GM12878 (cell line): ENCODE data around the gene HIVEP2. TPM values are rescaled to one million over a fixed set of nuclear protein-coding genes. Genes with fewer than 3 reads are reported as not detected.

Experiments
- ATAC-seq: fragments of 200-7000 bp; cut with Tn5 transposase; 3 replicates; pipeline ENCODE4 v1.9.1; 2020; ENCODE audit warnings: mild to moderate bottlenecking, moderate library complexity
- BruUV-seq: library from RNA; stranded (reverse); fragments of 400-500 nt; replicated peaks from 2 replicates; lab custom pipeline; 2021; lab: Mats Ljungman, UMichigan
- CTCF ChIA-PET: fragments of 300-600 bp; sonication (Branson Sonifier 250); formaldehyde crosslinking; extraction: SDS; loops from one replicate; lab custom pipeline; 2021; ENCODE audit warnings: inconsistent platforms; lab: Yijun Ruan, JAX
- POLR2A ChIA-PET: fragments of 350-600 bp; formaldehyde crosslinking; extraction: SDS; loops from one replicate; lab custom pipeline; 2021; ENCODE audit warnings: inconsistent platforms; lab: Charles Lee
- RAD21 ChIA-PET: fragments of 300-600 bp; sonication (Branson Sonifier 250); formaldehyde crosslinking; loops from one replicate; lab custom pipeline; 2023; ENCODE audit warnings: antibody characterized with exemption; ENCODE audit not compliant: unreplicated experiment; lab: Charles Lee
- SMC1A ChIA-PET: fragments of 300-600 bp; sonication (Branson Sonifier 250); formaldehyde crosslinking; loops from one replicate; lab custom pipeline; 2023; ENCODE audit not compliant: unreplicated experiment, uncharacterized antibody; lab: Charles Lee
- DNase-seq: peaks from one replicate; pipeline ENCODE4 v3.0.0-alpha.2; 2011; ENCODE audit warnings: low read depth, low spot score
- FAIRE-seq: peaks from 3 replicates; lab custom pipeline; 2011; peaks lifted over from hg19 to GRCh38; lab: Jason Lieb, UNC
- H2AFZ ChIP-seq: 2 replicates; pipeline ENCODE4 v1.6.0; 2011; ENCODE audit warnings: low read depth, low read length, control low read depth; ENCODE audit not compliant: control insufficient read depth
- H3K27ac ChIP-seq: 2 replicates; pipeline ENCODE4 v1.5.1; 2011; ENCODE audit warnings: control low read depth; ENCODE audit not compliant: control insufficient read depth, insufficient read depth
- H3K27me3 ChIP-seq, 2 experiments: replicated peaks in 1 of 2; 2 replicates each; pipeline versions ENCODE4 v1.6.0 to v1.6.1; 2011; ENCODE audit warnings: low read length in 1 of 2; ENCODE audit not compliant: control insufficient read depth in 2 of 2, insufficient read depth in 2 of 2
- H3K36me3 ChIP-seq, 2 experiments: 2 replicates each; pipeline ENCODE4 v1.5.1; 2011; ENCODE audit warnings: low read length in 1 of 2; ENCODE audit not compliant: control insufficient read depth in 2 of 2, insufficient read depth in 2 of 2
- H3K4me1 ChIP-seq: 2 replicates; pipeline ENCODE4 v1.6.1; 2011; ENCODE audit warnings: mild to moderate bottlenecking, low read length, moderate library complexity, mixed read lengths; ENCODE audit not compliant: control insufficient read depth, insufficient read depth
- H3K4me2 ChIP-seq: 2 replicates; pipeline ENCODE4 v1.6.0; 2011; ENCODE audit warnings: control low read depth; ENCODE audit not compliant: control insufficient read depth, insufficient read depth
- H3K4me3 ChIP-seq: fragments of 200-600 bp; sonication (generic); 2 replicates; pipeline ENCODE4 v1.5.1; 2016
- H3K79me2 ChIP-seq: 2 replicates; pipeline ENCODE4 v1.6.0; 2011; ENCODE audit warnings: low read length; ENCODE audit not compliant: control insufficient read depth, insufficient read depth
- H3K9ac ChIP-seq: 2 replicates; pipeline ENCODE4 v1.8.0; 2011; ENCODE audit warnings: low read length, control low read depth, mixed read lengths; ENCODE audit not compliant: control insufficient read depth, insufficient read depth
- H3K9me3 ChIP-seq: replicated peaks from 3 replicates; pipeline ENCODE4 v1.5.1; 2011; ENCODE audit warnings: mild to moderate bottlenecking, low read length; ENCODE audit not compliant: control insufficient read depth, insufficient read depth
- H4K20me1 ChIP-seq: 2 replicates; pipeline ENCODE4 v1.6.0; 2011; ENCODE audit not compliant: control insufficient read depth, insufficient read depth
- BMI1 ChIP-seq: fragments of 450-650 bp; IDR thresholded peaks from 2 replicates; pipeline ENCODE4 v1.6.1; 2016; ENCODE audit warnings: mild to moderate bottlenecking, moderate library complexity, borderline replicate concordance
- CHD2 ChIP-seq: IDR thresholded peaks from 2 replicates; pipeline ENCODE4 v1.6.1; 2011; ENCODE audit warnings: low read depth, low read length, improper control_type of control experiment, borderline replicate concordance
- CHD4 ChIP-seq: fragments of 200-600 bp; sonication (generic); IDR thresholded peaks from 2 replicates; pipeline ENCODE4 v1.6.1; 2016; ENCODE audit warnings: mild to moderate bottlenecking
- CREB1 ChIP-seq: IDR thresholded peaks from 2 replicates; pipeline ENCODE4 v1.6.1; 2012; ENCODE audit warnings: low read depth, mild to moderate bottlenecking, inconsistent platforms
- EGR1 ChIP-seq, 2 experiments: IDR thresholded peaks; 1 replicate in 1 of 2; 2 replicates in 1 of 2; pipeline ENCODE4 v1.6.1; 2011 to 2012; ENCODE audit warnings: low read depth in 2 of 2, low read length in 2 of 2, borderline replicate concordance in 1 of 2, mild to moderate bottlenecking in 1 of 2, moderate library complexity in 1 of 2
- GABPA ChIP-seq: IDR thresholded peaks from 2 replicates; pipeline ENCODE4 v1.6.1; 2014; ENCODE audit warnings: antibody characterized with exemption, low read depth, mild to moderate bottlenecking, inconsistent platforms
- HCFC1 ChIP-seq: fragments of 150-350 bp; IDR thresholded peaks from 2 replicates; pipeline ENCODE4 v1.6.1; 2014; ENCODE audit warnings: low read length
- POLR2AphosphoS2 ChIP-seq: IDR thresholded peaks from 2 replicates; pipeline ENCODE4 v1.6.1; 2011; ENCODE audit warnings: low read depth, mild to moderate bottlenecking, low read length, improper control_type of control experiment, moderate library complexity
- RB1 ChIP-seq: fragments of 450-650 bp; formaldehyde crosslinking; IDR thresholded peaks from 2 replicates; pipeline ENCODE4 v1.6.1; 2017; ENCODE audit warnings: mild to moderate bottlenecking, borderline replicate concordance
- SMAD1 ChIP-seq: fragments of 450-650 bp; IDR thresholded peaks from 2 replicates; pipeline ENCODE4 v1.6.1; 2018; ENCODE audit warnings: mild to moderate bottlenecking, low read depth; ENCODE audit not compliant: partially characterized antibody
- SPI1 ChIP-seq: IDR thresholded peaks from 2 replicates; pipeline ENCODE4 v1.6.1; 2011; ENCODE audit warnings: low read depth, mild to moderate bottlenecking, low read length, moderate library complexity, borderline replicate concordance; ENCODE audit not compliant: insufficient read depth
- TCF3 ChIP-seq: IDR thresholded peaks from 2 replicates; pipeline ENCODE4 v1.6.1; 2012; ENCODE audit warnings: low read depth, mild to moderate bottlenecking, low read length, borderline replicate concordance; ENCODE audit not compliant: insufficient read depth
- ZNF622 ChIP-seq: fragments of 450-650 bp; IDR thresholded peaks from 2 replicates; pipeline ENCODE4 v1.6.1; 2017; ENCODE audit warnings: mild to moderate bottlenecking, inconsistent platforms
- WGBS: methylation state at CpG from one replicate; pipeline ENCODE4 v1.1.6; 2016; ENCODE audit warnings: low lambda C conversion rate; ENCODE audit not compliant: insufficient replicate concordance, insufficient coverage; ENCODE audit errors: missing lambda C conversion rate; 5-methylcytosine and 5-hydroxymethylcytosine counted together
- in situ Hi-C: fragments of 300-500 bp; cut with MboI; formaldehyde crosslinking; loops from 9 replicates; pipeline ENCODE4 v1.14.3; 2018; ENCODE audit warnings: mixed read lengths
- intact Hi-C: fragments of 100-400 bp; cut with micrococcal nuclease; formaldehyde crosslinking; loops from one replicate; pipeline ENCODE4 v1.14.2; 2022; ENCODE audit not compliant: unreplicated experiment
- polyA plus RNA-seq, 11 experiments: library from polyadenylated mRNA; depleted of rRNA in 4 of 11; unstranded in 6 of 11; stranded (reverse) in 5 of 11; fragments of >200 nt; fragmentation: Nextera tagmentation in 4 of 11; fragmentation: Illumina TruSeq in 1 of 11; extraction: Ambion mirVana in 4 of 11; extraction: Trizol in 1 of 11; gene quantifications; 1 replicate in 1 of 11; 2 replicates in 10 of 11; pipeline versions ENCODE4 v1.2.1 to v1.2.3, GENCODE V29; 2011 to 2016; ENCODE audit warnings: inconsistent platforms in 2 of 11, missing spikeins in 2 of 11, low read depth in 1 of 11
- total RNA-seq, 4 experiments: library from RNA; depleted of rRNA in 3 of 4; stranded (reverse); fragments of >200 nt in 3 of 4; fragmentation: Illumina TruSeq in 1 of 4; extraction: Trizol in 1 of 4; gene quantifications; 2 replicates each; pipeline versions ENCODE4 v1.2.1 to v1.2.3, GENCODE V29; 2013 to 2021
- TF ChIP-seq, protein P1 (sequence below): fragments of 450-650 bp; IDR thresholded peaks from 2 replicates; pipeline ENCODE4 v1.6.1; 2016; ENCODE audit warnings: mild to moderate bottlenecking
- TF ChIP-seq, protein P2 (sequence below): IDR thresholded peaks from 2 replicates; pipeline ENCODE4 v1.6.1; 2012; ENCODE audit warnings: improper control_type of control experiment, low read depth, low read length; ENCODE audit not compliant: insufficient replicate concordance

Gene HIVEP2
- total and polyA plus RNA-seq, 10 of the 15 experiments (the other 5 are each of a cell fraction or from before 2014, with no cell fraction given), result 1.2 to 15.7 (median 10.2) TPM

DNA sequence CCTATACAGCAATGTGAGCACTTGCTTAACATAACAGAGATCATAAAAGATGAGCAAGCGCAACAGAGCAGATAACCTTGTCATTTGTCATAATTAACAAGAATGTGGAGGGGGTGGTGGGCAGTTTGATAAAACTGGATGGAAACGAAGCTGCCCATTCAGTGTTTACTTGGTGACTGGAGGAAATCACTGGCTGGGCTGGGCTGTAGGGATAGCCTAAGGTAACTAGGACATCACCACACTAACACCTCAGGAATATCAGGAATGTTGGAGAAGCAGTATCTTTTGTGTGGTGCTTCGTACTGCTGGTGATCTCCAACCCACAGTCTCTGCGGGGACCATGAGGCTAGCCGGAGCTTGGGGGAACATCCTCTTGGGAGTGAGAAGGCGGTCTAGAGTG, 218.4 kb downstream of the HIVEP2 start (continued):
- no peak for TF ChIP-seq ZNF622
- TF ChIP-seq SPI1, result no peak
- TF ChIP-seq HCFC1, result no peak
- no peak for TF ChIP-seq SMAD1

DNA sequence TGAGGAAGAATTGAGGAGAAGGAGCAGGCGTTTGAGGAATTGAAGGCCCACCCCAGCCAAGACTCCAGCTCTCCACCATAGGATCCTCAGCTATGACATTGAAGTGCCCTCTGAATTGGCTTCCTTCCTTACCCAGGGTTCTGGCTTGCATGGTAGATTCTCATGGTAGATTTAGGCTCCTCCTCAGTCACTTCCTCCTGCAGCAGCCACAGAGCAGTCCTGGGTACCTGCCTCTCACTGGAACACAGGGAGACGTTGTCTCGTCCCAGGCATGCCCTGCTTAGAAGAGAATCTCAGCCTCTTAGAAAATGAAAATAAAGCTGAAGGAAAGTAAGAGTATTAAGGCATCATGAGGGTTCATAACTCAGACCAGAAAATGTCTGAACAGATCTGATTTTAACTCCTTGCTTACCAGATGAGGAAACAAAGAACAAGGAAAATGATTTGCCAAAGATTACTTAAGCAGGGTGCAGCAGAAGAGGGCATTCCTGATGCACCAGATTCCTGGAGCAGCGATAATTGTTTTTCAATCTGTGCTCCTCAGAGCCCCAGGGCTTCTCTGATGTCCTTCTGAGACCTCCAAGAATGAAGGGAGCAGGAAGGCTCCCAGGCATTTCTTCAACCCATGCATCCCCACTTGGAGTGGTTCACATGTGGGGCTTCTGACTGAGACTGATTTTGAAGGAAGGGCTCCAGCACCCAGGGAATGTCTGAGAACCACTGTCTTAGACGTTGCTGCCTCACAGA, 219.8 kb downstream of the HIVEP2 start:
- intact Hi-C loops, result no loop called here
- ChIA-PET POLR2A (interaction anchor here (1.0 kb wide), 1 partner anchor 14 kb away, joined by 3 read pairs; no protein-coding TSS in a partner anchor), SMC1A (interaction anchor here (1.2 to 1.6 kb wide), 2 partner anchors 18 to 33 kb away, joined by 3 to 6 read pairs; no protein-coding TSS in a partner anchor), CTCF (interaction anchor here (1.4 to 3.0 kb wide), 2 partner anchors 8 to 22 kb away, joined by 4 to 7 read pairs; no protein-coding TSS in a partner anchor), RAD21 (interaction anchor here (1.5 kb wide), 1 partner anchor 32 kb away, joined by 4 read pairs; no protein-coding TSS in a partner anchor)
- no peak overlapping the region for H3K4me3 ChIP-seq
- H3K27ac ChIP-seq, result no peak overlapping the region
- H3K4me2 ChIP-seq, result no peak overlapping the region
- BruUV-seq, result no TSS peak
- peak overlapping the region; percentile 10; the same call in 1 of the 2 replicates for H2AFZ ChIP-seq
- peaks cover 10% of the 10 kb centered on the region for H3K4me1 ChIP-seq
- no peaks in the 10 kb centered on the region for H3K9me3 ChIP-seq
- peak; percentile 23; the same call in 2 of the 3 replicates for ATAC-seq
- H4K20me1 ChIP-seq, result no peaks in the 10 kb centered on the region
- no peaks in the 10 kb centered on the region for H3K79me2 ChIP-seq
- no peaks in the 10 kb centered on the region for H3K36me3 ChIP-seq
- no peak for FAIRE-seq
- in situ Hi-C loops, result no loop called here
- H3K9ac ChIP-seq, result no peak overlapping the region
- DNase-seq, result no peak
- H3K27me3 ChIP-seq, result no peaks in the 10 kb centered on the region
- 34% methylated on average over 5 of the region's 5 CpGs for WGBS
- TF ChIP-seq RB1 (no peak), GABPA (no peak), EGR1 (IDR thresholded peaks at IDR 0.05; ENCODE audit: borderline replicate concordance in 1 of 2, low read depth in 2 of 2, low read length in 2 of 2) (no peak), POLR2AphosphoS2 (no peak), TCF3 (no peak), CHD4 (no peak), BMI1 (no peak), CREB1 (no peak), CHD2 (no peak)
- TF ChIP-seq, protein P1, sequence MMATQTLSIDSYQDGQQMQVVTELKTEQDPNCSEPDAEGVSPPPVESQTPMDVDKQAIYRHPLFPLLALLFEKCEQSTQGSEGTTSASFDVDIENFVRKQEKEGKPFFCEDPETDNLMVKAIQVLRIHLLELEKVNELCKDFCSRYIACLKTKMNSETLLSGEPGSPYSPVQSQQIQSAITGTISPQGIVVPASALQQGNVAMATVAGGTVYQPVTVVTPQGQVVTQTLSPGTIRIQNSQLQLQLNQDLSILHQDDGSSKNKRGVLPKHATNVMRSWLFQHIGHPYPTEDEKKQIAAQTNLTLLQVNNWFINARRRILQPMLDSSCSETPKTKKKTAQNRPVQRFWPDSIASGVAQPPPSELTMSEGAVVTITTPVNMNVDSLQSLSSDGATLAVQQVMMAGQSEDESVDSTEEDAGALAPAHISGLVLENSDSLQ, result no peak
- TF ChIP-seq, protein P2, sequence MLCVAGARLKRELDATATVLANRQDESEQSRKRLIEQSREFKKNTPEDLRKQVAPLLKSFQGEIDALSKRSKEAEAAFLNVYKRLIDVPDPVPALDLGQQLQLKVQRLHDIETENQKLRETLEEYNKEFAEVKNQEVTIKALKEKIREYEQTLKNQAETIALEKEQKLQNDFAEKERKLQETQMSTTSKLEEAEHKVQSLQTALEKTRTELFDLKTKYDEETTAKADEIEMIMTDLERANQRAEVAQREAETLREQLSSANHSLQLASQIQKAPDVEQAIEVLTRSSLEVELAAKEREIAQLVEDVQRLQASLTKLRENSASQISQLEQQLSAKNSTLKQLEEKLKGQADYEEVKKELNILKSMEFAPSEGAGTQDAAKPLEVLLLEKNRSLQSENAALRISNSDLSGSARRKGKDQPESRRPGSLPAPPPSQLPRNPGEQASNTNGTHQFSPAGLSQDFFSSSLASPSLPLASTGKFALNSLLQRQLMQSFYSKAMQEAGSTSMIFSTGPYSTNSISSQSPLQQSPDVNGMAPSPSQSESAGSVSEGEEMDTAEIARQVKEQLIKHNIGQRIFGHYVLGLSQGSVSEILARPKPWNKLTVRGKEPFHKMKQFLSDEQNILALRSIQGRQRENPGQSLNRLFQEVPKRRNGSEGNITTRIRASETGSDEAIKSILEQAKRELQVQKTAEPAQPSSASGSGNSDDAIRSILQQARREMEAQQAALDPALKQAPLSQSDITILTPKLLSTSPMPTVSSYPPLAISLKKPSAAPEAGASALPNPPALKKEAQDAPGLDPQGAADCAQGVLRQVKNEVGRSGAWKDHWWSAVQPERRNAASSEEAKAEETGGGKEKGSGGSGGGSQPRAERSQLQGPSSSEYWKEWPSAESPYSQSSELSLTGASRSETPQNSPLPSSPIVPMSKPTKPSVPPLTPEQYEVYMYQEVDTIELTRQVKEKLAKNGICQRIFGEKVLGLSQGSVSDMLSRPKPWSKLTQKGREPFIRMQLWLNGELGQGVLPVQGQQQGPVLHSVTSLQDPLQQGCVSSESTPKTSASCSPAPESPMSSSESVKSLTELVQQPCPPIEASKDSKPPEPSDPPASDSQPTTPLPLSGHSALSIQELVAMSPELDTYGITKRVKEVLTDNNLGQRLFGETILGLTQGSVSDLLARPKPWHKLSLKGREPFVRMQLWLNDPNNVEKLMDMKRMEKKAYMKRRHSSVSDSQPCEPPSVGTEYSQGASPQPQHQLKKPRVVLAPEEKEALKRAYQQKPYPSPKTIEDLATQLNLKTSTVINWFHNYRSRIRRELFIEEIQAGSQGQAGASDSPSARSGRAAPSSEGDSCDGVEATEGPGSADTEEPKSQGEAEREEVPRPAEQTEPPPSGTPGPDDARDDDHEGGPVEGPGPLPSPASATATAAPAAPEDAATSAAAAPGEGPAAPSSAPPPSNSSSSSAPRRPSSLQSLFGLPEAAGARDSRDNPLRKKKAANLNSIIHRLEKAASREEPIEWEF, result no peak
